GM21367 (cell line): ENCODE data around the gene PDS5B.
"Not testable (repeated sequence)": the region's sequence is repeated elsewhere in the genome, so short reads cannot be mapped to it uniquely, and the experiment has no call there.

Experiments
- ATAC-seq: cut with Tn5 transposase; IDR thresholded peaks from one replicate; pipeline ENCODE4 v1.9.1; 2021; ENCODE audit not compliant: unreplicated experiment

Gene PDS5B

GRCh38 chr13:32761472-32761871 is 175.2 kb downstream of the PDS5B start:
- ATAC-seq = no peak

DNA sequence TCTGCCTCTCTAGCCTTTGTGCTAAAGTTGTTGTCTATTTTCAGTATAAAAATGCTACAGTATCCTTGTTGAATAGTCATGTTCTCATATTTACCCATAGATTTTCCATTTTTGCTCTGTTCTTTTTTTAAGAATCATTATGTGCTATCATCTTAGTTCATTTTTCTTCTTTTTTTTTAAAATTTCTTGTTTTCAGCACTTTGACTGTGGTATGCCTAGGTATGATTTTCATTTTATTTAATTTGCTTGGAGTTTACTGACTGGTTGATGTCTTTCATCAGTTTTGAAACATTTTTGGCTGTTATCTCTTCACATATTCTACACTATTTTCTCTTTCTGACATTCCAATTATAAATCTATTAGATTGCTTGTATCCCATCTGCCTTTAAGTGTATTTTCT is 192.9 kb downstream of the PDS5B start:
- no peak for ATAC-seq

DNA sequence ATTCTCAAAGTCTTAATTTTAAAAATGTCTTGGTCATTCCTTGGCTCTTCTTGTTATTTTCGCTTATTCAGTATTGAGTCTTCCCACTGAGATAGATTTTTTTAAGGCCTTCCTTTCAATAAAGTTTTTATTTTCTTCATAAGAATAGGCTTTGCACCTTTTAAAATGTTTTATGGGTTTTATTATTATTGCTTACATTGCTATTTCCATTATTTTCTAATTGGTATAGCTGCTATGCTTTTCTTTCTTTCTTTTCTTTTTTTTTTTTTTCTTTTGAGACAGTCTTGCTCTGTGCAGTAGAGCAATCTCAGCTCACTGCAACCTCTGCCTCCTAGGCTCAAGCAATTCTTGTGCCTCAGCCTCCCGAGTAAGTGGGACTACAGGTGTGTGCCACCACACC is 195.7 kb downstream of the PDS5B start:
- ATAC-seq = no peak

- ATAC-seq = no peak
Measured at GRCh38 chr13:32783067-32783466, 196.8 kb downstream of the PDS5B start.

GRCh38 chr13:32790731-32791130 is 204.5 kb downstream of the PDS5B start:
- no peak for ATAC-seq

GRCh38 chr13:32791545-32792172 is 205.4 kb downstream of the PDS5B start:
- ATAC-seq = peak; percentile 65

DNA sequence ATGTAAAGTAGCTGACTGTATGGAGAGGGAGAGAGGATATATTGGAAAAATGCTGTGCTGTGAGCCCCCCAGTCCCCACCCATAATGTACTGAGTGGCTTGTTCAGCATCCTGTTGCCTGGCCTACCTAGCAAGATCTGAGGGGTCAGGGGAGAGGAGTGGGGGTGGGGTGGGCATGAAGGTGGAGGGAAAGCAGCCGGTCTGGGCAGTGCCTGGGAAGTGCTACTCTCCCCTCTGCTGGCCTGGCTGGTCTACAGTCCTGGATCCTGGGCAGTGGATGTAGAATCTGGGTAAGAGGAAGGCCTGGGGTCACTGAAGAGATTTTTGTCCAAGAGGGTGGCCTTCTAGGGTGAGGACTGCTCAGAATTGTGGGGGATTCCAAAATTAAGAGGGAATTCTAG is 210.5 kb downstream of the PDS5B start:
- no peak for ATAC-seq

DNA sequence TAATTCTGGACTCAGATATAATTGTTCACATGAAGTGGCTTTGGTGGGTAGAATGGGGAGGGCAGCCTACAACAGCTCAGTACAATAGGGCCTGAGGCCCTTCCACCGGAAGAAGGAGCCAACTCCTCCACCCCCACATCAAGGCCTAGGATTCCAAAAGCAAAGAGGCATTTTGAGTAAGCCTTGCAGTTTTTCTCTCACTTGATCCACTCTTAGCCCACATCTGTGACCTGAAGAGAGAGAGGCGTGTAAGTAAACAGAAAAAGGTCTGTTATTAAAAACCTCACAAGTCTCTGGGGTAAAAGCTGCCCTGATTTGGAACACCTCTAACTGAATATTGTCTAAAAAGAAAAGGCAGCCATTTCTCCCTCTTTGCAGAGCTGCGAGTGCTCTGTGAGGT is 215.9 kb downstream of the PDS5B start:
- ATAC-seq = no peak

DNA sequence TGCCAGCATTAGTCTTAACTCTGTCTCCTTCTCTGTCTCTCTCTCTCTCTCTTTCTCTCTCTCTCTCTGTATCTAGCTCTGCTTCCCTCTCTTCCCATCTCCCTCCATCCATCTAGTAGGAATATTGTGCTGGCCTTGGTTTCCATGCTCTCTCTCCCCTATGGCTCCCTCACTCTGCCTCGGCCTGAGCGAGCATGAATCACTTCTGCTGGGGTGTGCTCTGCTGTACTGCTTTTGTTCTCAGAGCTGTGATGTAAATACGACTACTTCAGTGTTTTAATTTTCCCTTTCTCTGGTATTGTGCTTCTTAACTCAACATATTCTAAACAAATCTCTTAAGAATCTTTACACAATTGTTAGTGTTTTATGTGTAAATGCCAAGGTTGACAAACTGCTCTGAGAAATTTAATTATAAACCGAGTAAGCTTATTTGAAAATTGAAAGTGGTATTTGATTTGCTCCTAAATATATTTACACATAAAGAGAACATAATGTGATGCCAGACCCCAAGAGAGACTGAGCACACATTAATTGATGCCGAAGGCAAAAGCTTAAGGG is 218.5 kb downstream of the PDS5B start:
- ATAC-seq = no peak

DNA sequence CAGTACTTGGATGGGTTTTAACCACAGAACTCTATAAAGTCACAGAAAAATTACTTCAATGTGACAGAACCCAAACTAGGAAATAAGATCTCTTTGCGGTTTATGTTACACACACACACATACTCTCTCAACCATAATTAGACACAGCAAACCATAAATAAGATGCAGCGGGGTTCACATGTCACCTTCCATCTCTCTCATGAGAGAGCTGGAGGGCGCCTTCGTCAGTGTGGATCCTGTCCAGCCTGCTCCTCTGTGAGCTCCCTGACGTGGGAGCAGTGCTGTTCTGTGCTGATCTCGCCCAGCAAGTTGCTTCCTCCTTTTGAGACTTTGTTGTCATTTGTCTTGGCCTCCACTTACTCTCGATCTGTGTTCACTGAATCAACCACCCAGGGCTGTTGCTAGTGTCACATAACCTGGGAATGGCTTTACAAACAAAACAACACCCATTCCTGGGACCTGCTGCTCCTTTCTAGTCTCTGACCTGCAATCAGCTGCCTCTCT is 225.1 kb downstream of the PDS5B start:
- ATAC-seq = peak; percentile 82

GRCh38 chr13:32821149-32821688 is 235.0 kb downstream of the PDS5B start:
- no peak for ATAC-seq

DNA sequence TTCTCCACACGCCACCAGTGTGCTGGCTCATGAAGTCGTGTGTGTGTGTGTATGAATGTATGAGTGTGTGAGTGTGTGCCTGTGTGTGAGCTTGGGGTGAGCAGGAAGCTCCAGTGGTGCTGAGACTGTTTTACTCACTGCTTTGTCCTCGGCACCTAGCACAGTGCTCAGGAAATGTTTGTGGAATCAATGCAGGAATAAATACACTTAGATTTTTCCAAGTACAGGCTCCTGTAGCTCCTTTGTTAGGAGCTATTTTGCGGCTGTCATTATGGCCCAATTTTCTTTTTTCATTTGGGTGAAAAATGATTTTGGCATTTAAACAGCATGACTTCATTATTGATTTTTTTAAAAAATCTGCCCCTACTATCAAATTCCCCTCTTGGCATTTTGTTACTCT is 236.5 kb downstream of the PDS5B start:
- ATAC-seq = no peak

DNA sequence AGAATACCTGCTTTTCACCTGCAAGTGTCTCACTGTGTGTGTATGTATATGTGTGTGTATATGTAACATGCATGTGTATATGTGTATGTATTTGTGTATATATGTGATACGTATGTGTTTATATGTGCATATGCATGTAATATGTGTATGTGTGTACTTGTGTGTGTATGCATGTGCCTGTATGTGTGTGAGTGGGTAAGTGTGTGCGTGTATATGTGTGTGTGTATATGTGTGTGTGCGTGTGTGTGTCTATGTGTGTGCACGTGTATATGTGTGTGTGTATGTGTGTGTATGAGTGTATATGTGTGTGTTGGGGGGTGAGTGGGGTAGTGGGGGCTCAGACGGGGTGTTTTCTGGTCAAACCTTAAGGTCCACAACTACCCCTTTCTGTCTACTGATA is 237.3 kb downstream of the PDS5B start:
- ATAC-seq = no peak

- ATAC-seq = no peak
Measured at GRCh38 chr13:32824061-32824460, 237.8 kb downstream of the PDS5B start.

GRCh38 chr13:32824675-32825074 is 238.4 kb downstream of the PDS5B start:
- ATAC-seq = no peak

- no peak for ATAC-seq
Measured at GRCh38 chr13:32825481-32825880, 239.2 kb downstream of the PDS5B start.

- not testable (repeated sequence) for ATAC-seq
Measured at GRCh38 chr13:32826372-32826771, 240.1 kb downstream of the PDS5B start.
